ENCODE results near the gene RERGL.
"Not testable (repeated sequence)": the region's sequence is repeated elsewhere in the genome, so short reads cannot be mapped to it uniquely, and the experiment has no call there.

RERGL gene

GRCh38 chr12:18066666-18067065 is 23.3 kb downstream of the RERGL start:
- Histone ChIP-seq H3K4me2 (ENCODE audit: low read length) (no peak overlapping the region), H2AFZ (ENCODE audit: low read depth, low read length) (no peak overlapping the region), H3K9me3 (ENCODE audit: insufficient read depth, low read length) (no peaks in the 10 kb centered on the region), H3K4me3 (ENCODE audit: low read length) (no peak overlapping the region), H3K79me2 (ENCODE audit: low read length) (no peaks in the 10 kb centered on the region), H3K9ac (ENCODE audit: low read length) (no peak overlapping the region), H4K20me1 (ENCODE audit: insufficient read depth, low read length) (no peaks in the 10 kb centered on the region), H3K4me1 (ENCODE audit: low read length) (no peaks in the 10 kb centered on the region), H3K27me3 (ENCODE audit: low read depth, low read length) (no peaks in the 10 kb centered on the region), H3K36me3 (replicated peaks; ENCODE audit: low read depth, low read length) (no peaks in the 10 kb centered on the region), H3K27ac (ENCODE audit: low read length) (no peak overlapping the region)
- TF ChIP-seq EZH2phosphoT487 (IDR thresholded peaks at IDR 0.05; ENCODE audit: low read depth): no peak
- TF ChIP-seq, protein P1, sequence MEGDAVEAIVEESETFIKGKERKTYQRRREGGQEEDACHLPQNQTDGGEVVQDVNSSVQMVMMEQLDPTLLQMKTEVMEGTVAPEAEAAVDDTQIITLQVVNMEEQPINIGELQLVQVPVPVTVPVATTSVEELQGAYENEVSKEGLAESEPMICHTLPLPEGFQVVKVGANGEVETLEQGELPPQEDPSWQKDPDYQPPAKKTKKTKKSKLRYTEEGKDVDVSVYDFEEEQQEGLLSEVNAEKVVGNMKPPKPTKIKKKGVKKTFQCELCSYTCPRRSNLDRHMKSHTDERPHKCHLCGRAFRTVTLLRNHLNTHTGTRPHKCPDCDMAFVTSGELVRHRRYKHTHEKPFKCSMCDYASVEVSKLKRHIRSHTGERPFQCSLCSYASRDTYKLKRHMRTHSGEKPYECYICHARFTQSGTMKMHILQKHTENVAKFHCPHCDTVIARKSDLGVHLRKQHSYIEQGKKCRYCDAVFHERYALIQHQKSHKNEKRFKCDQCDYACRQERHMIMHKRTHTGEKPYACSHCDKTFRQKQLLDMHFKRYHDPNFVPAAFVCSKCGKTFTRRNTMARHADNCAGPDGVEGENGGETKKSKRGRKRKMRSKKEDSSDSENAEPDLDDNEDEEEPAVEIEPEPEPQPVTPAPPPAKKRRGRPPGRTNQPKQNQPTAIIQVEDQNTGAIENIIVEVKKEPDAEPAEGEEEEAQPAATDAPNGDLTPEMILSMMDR (IDR thresholded peaks at IDR 0.05; ENCODE audit: low read depth, low read length): no peak

- H3K27ac ChIP-seq (ENCODE audit: low read length): not testable (repeated sequence)
Measured at GRCh38 chr12:18062867-18063266, 27.1 kb downstream of the RERGL start.

GRCh38 chr12:18057051-18057450 is 32.9 kb downstream of the RERGL start:
- Histone ChIP-seq H2AFZ (ENCODE audit: low read depth, low read length) (no peak overlapping the region), H3K27ac (ENCODE audit: low read length) (no peak overlapping the region), H3K36me3 (replicated peaks; ENCODE audit: low read depth, low read length) (no peaks in the 10 kb centered on the region), H4K20me1 (ENCODE audit: insufficient read depth, low read length) (no peaks in the 10 kb centered on the region), H3K9me3 (ENCODE audit: insufficient read depth, low read length) (0 out of 2 replicates have a peak, but pooled peaks cover 5% of the 10 kb centered on the region), H3K4me2 (ENCODE audit: low read length) (no peak overlapping the region), H3K4me3 (ENCODE audit: low read length) (no peak overlapping the region), H3K4me1 (ENCODE audit: low read length) (no peaks in the 10 kb centered on the region), H3K79me2 (ENCODE audit: low read length) (no peaks in the 10 kb centered on the region), H3K9ac (ENCODE audit: low read length) (no peak overlapping the region), H3K27me3 (ENCODE audit: low read depth, low read length) (no peaks in the 10 kb centered on the region)
- TF ChIP-seq, protein P1 (IDR thresholded peaks at IDR 0.05; ENCODE audit: low read depth, low read length): no peak
- no peak for TF ChIP-seq EZH2phosphoT487 (IDR thresholded peaks at IDR 0.05; ENCODE audit: low read depth)

More at GRCh38 chr12:18062867-18063266, 27.1 kb downstream of the RERGL start:
- not testable (repeated sequence) for H2AFZ ChIP-seq (ENCODE audit: low read depth, low read length); H3K9me3 ChIP-seq (ENCODE audit: insufficient read depth, low read length); H3K4me3 ChIP-seq (ENCODE audit: low read length); H3K4me2 ChIP-seq (ENCODE audit: low read length); H3K36me3 ChIP-seq (replicated peaks; ENCODE audit: low read depth, low read length); H4K20me1 ChIP-seq (ENCODE audit: insufficient read depth, low read length); H3K27me3 ChIP-seq (ENCODE audit: low read depth, low read length); H3K9ac ChIP-seq (ENCODE audit: low read length); H3K4me1 ChIP-seq (ENCODE audit: low read length); H3K79me2 ChIP-seq (ENCODE audit: low read length)

DNA sequence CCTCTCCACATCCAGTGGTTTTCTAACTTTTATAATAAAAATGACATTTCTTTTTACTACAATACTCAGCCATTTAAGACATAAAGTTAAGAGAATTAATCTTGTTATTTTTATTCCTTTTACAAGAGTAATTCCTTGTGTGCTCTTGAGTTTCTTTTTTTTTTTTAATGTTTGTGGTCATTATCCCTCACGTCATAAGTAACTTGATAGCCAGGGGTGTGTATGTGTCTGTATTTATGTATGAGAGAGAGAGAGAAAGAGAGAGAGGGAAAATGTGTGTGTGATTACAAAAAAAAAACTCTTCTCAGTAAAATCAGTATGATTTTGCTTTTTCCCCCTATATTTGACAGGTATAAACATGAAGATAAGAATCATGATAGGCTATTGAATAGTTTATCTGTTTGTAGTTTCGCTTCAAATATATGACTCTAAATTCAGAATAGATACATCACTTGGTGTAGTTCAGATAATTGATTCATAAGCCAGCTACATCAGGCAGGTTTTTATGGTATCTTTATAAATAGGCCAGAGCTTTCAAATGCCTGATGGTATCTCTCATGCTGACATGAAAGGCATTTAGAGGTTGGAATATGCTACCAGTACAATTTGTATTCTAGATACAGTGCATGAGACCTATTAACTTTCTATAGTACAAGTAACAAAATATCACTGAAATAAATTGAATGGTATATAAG is 34.9 kb downstream of the RERGL start:
- no peaks in the 10 kb centered on the region for H4K20me1 ChIP-seq (ENCODE audit: insufficient read depth, low read length)
- no peak overlapping the region for H3K4me3 ChIP-seq (ENCODE audit: low read length)
- H3K9me3 ChIP-seq (ENCODE audit: insufficient read depth, low read length): 0 out of 2 replicates have a peak, but pooled peaks cover 5% of the 10 kb centered on the region
- no peak for TF ChIP-seq EZH2phosphoT487 (IDR thresholded peaks at IDR 0.05; ENCODE audit: low read depth)
- TF ChIP-seq, protein P1 (IDR thresholded peaks at IDR 0.05; ENCODE audit: low read depth, low read length): no peak
- no peaks in the 10 kb centered on the region for H3K4me1 ChIP-seq (ENCODE audit: low read length)
- H3K27ac ChIP-seq (ENCODE audit: low read length): no peak overlapping the region
- H3K9ac ChIP-seq (ENCODE audit: low read length): no peak overlapping the region
- no peak overlapping the region for H3K4me2 ChIP-seq (ENCODE audit: low read length)
- H3K36me3 ChIP-seq (replicated peaks; ENCODE audit: low read depth, low read length): no peaks in the 10 kb centered on the region
- H3K79me2 ChIP-seq (ENCODE audit: low read length): no peaks in the 10 kb centered on the region
- no peaks in the 10 kb centered on the region for H3K27me3 ChIP-seq (ENCODE audit: low read depth, low read length)
- H2AFZ ChIP-seq (ENCODE audit: low read depth, low read length): no peak overlapping the region
